Measurements from ENCODE around the gene HMCN1.

The HMCN1 gene

GRCh38 chr1:185860311-185860710 is 126.1 kb downstream of the HMCN1 start:
- DNase-seq = no peak

- DNase-seq = no peak
Measured at GRCh38 chr1:185860859-185861258, 126.7 kb downstream of the HMCN1 start.

GRCh38 chr1:185861630-185862029 is 127.4 kb downstream of the HMCN1 start:
- no peak for DNase-seq

GRCh38 chr1:185862235-185862634 is 128.0 kb downstream of the HMCN1 start:
- no peak for DNase-seq

- no peak for DNase-seq
Measured at GRCh38 chr1:185864331-185864730, 130.1 kb downstream of the HMCN1 start.

- DNase-seq = no peak
Measured at GRCh38 chr1:185864889-185865517, 130.8 kb downstream of the HMCN1 start.

- DNase-seq = no peak
Measured at GRCh38 chr1:185869590-185869989, 135.4 kb downstream of the HMCN1 start.

GRCh38 chr1:185871627-185872150 is 137.5 kb downstream of the HMCN1 start:
- DNase-seq = no peak

- DNase-seq = no peak
Measured at GRCh38 chr1:185874246-185874645, 140.1 kb downstream of the HMCN1 start.

GRCh38 chr1:185880330-185880729 is 146.1 kb downstream of the HMCN1 start:
- no peak for DNase-seq

GRCh38 chr1:185880779-185881333 is 146.7 kb downstream of the HMCN1 start:
- DNase-seq = no peak

GRCh38 chr1:185886046-185886445 is 151.9 kb downstream of the HMCN1 start:
- no peak for DNase-seq

GRCh38 chr1:185886671-185887070 is 152.5 kb downstream of the HMCN1 start:
- no peak for DNase-seq

- DNase-seq = peak; percentile 69
Measured at GRCh38 chr1:185892831-185893403, 158.7 kb downstream of the HMCN1 start.

GRCh38 chr1:185894791-185895190 is 160.6 kb downstream of the HMCN1 start:
- DNase-seq = no peak

GRCh38 chr1:185895208-185895900 is 161.2 kb downstream of the HMCN1 start:
- DNase-seq = no peak

- DNase-seq = no peak
Measured at GRCh38 chr1:185896863-185897262, 162.7 kb downstream of the HMCN1 start.

- DNase-seq = no peak
Measured at GRCh38 chr1:185906186-185906585, 172.0 kb downstream of the HMCN1 start.

GRCh38 chr1:185907246-185907645 is 173.1 kb downstream of the HMCN1 start:
- no peak for DNase-seq

GRCh38 chr1:185911978-185912377 is 177.8 kb downstream of the HMCN1 start:
- DNase-seq = no peak

GRCh38 chr1:185912504-185912903 is 178.3 kb downstream of the HMCN1 start:
- DNase-seq = no peak

- DNase-seq = no peak
Measured at GRCh38 chr1:185914089-185914488, 179.9 kb downstream of the HMCN1 start.

GRCh38 chr1:185916861-185917260 is 182.7 kb downstream of the HMCN1 start:
- no peak for DNase-seq

- DNase-seq = no peak
Measured at GRCh38 chr1:185917646-185918045, 183.5 kb downstream of the HMCN1 start.
